Muscle of leg (tissue), 11 donors: ENCODE data around the gene GPR4. TPM values are rescaled to one million over a fixed set of nuclear protein-coding genes. Genes with fewer than 3 reads are reported as not detected.
"Not testable (repeated sequence)": the region's sequence is repeated elsewhere in the genome, so short reads cannot be mapped to it uniquely, and the experiment has no call there.

ENCODE experiments used
- DNase-seq: peaks from one replicate; pipeline ENCODE4 v3.0.0; 2013
- H3K27ac ChIP-seq: one replicate; pipeline ENCODE4 v1.5.1; 2013; ENCODE audit warnings: mild to moderate bottlenecking, low read length, control low read depth
- H3K27me3 ChIP-seq: one replicate; pipeline ENCODE4 v1.6.1; 2013; ENCODE audit warnings: low read length; ENCODE audit not compliant: control insufficient read depth, insufficient read depth
- H3K36me3 ChIP-seq: one replicate; pipeline ENCODE4 v1.6.1; 2013; ENCODE audit warnings: low read length; ENCODE audit not compliant: control insufficient read depth, insufficient read depth
- H3K4me1 ChIP-seq: one replicate; pipeline ENCODE4 v1.6.1; 2013; ENCODE audit warnings: low read length; ENCODE audit not compliant: control insufficient read depth, insufficient read depth
- H3K4me3 ChIP-seq: one replicate; pipeline ENCODE4 v1.5.1; 2013; ENCODE audit warnings: low read length, control low read depth
- H3K9me3 ChIP-seq: replicated peaks from 2 replicates; pipeline ENCODE4 v1.6.1; 2013; ENCODE audit warnings: low read depth, low read length; ENCODE audit not compliant: control insufficient read depth
- WGBS: methylation state at CpG from one replicate; pipeline ENCODE4 v1.1.5; 2013; ENCODE audit warnings: missing lambda C conversion rate; ENCODE audit not compliant: insufficient coverage; 5-methylcytosine and 5-hydroxymethylcytosine counted together
- polyA plus RNA-seq, 8 donors: library from polyadenylated mRNA; unstranded; fragments of 120-200 nt; gene quantifications; one replicate each; pipeline versions ENCODE4 v1.2.1 to v1.2.3, GENCODE V29; 2013; ENCODE audit warnings: inconsistent platforms in 1 of 8, low replicate concordance in 1 of 8; ENCODE audit not compliant: insufficient read length in 8 of 8, insufficient read depth in 1 of 8
- total RNA-seq: library from RNA; stranded (reverse); fragments of 120-200 nt; gene quantifications from one replicate; pipeline ENCODE4 v1.2.4, GENCODE V29; 2013

GPR4 gene
- total and polyA plus RNA-seq, 9 donors, result 0.44 to 3.2 (median 2.1) TPM

GRCh38 chr19:45640849-45641273, 38.8 kb upstream of the GPR4 start:
- 46% methylated on average over 17 of the region's 17 CpGs for WGBS
- H3K4me3 ChIP-seq, result no peak overlapping the region
- H3K27me3 ChIP-seq, result peaks cover 32% of the 10 kb centered on the region
- peaks cover 45% of the 10 kb centered on the region for H3K4me1 ChIP-seq
- H3K27ac ChIP-seq, result no peak overlapping the region
- DNase-seq, result no peak
- peaks cover 6% of the 10 kb centered on the region for H3K36me3 ChIP-seq
- no peaks in the 10 kb centered on the region for H3K9me3 ChIP-seq

GRCh38 chr19:45638930-45639729, 37.1 kb upstream of the GPR4 start, which contains the start of gene EML2:
Gene EML2 (minus strand): TSS chr19:45639397. CDS start chr19:45639376, 21 bp downstream.
- peak; percentile 42 for DNase-seq
- Histone ChIP-seq H3K36me3 (peaks cover 6% of the 10 kb centered on the region), H3K4me3 (peak within 1 kb of the TSS; percentile 52), H3K27ac (no peak within 1 kb of the TSS), H3K4me1 (peaks cover 40% of the 10 kb centered on the region), H3K27me3 (peaks cover 14% of the 10 kb centered on the region), H3K9me3 (no peaks in the 10 kb centered on the region)
- WGBS, result 3% methylated on average over 23 of the region's 52 CpGs

GRCh38 chr19:45637890-45638667, 36.1 kb upstream of the GPR4 start:
- H3K9me3 ChIP-seq, result no peaks in the 10 kb centered on the region
- H3K27ac ChIP-seq, result no peak overlapping the region
- H3K4me1 ChIP-seq, result peaks cover 34% of the 10 kb centered on the region
- 63% methylated on average over 14 of the region's 19 CpGs for WGBS
- H3K4me3 ChIP-seq, result peak overlapping the region; percentile 52
- no peak for DNase-seq
- H3K27me3 ChIP-seq, result peaks cover 4% of the 10 kb centered on the region
- H3K36me3 ChIP-seq, result peaks cover 6% of the 10 kb centered on the region

- no peaks in the 10 kb centered on the region for H3K27me3 ChIP-seq
- H3K9me3 ChIP-seq, result no peaks in the 10 kb centered on the region
- DNase-seq, result no peak
- H3K27ac ChIP-seq, result no peak overlapping the region
- peaks cover 32% of the 10 kb centered on the region for H3K4me1 ChIP-seq
- WGBS, result no CpG with 5 or more reads among the region's 2 CpGs
- peaks cover 6% of the 10 kb centered on the region for H3K36me3 ChIP-seq
- no peak overlapping the region for H3K4me3 ChIP-seq
Observed at GRCh38 chr19:45636902-45637301, 34.9 kb upstream of the GPR4 start.

- Histone ChIP-seq H3K27ac (no peak overlapping the region), H3K9me3 (no peaks in the 10 kb centered on the region), H3K36me3 (peaks cover 6% of the 10 kb centered on the region), H3K4me3 (no peak overlapping the region), H3K4me1 (peaks cover 26% of the 10 kb centered on the region), H3K27me3 (no peaks in the 10 kb centered on the region)
- no peak for DNase-seq
- WGBS, result no CpG with 5 or more reads among the region's 1 CpG
Observed at GRCh38 chr19:45636275-45636674, 34.3 kb upstream of the GPR4 start.

GRCh38 chr19:45632468-45633196, 30.6 kb upstream of the GPR4 start:
- 10% methylated on average over 11 of the region's 27 CpGs for WGBS
- peak; percentile 73 for DNase-seq

GRCh38 chr19:45630463-45630862, 28.5 kb upstream of the GPR4 start:
- no peak for DNase-seq
- Histone ChIP-seq H3K4me1 (peaks cover 9% of the 10 kb centered on the region), H3K4me3 (no peak overlapping the region), H3K27me3 (no peaks in the 10 kb centered on the region), H3K27ac (no peak overlapping the region), H3K9me3 (no peaks in the 10 kb centered on the region), H3K36me3 (peaks cover 16% of the 10 kb centered on the region)
- no CpG with 5 or more reads among the region's 2 CpGs for WGBS

More at GRCh38 chr19:45632468-45633196, 30.6 kb upstream of the GPR4 start:
- no peaks in the 10 kb centered on the region for H3K9me3 ChIP-seq
- peaks cover 9% of the 10 kb centered on the region for H3K4me1 ChIP-seq
- H3K36me3 ChIP-seq, result peaks cover 16% of the 10 kb centered on the region
- H3K27ac ChIP-seq, result peak overlapping the region; percentile 31
- H3K4me3 ChIP-seq, result no peak overlapping the region
- H3K27me3 ChIP-seq, result no peaks in the 10 kb centered on the region

- no peak for DNase-seq
- Histone ChIP-seq H3K27me3 (no peaks in the 10 kb centered on the region), H3K4me1 (peaks cover 9% of the 10 kb centered on the region), H3K4me3 (no peak overlapping the region), H3K27ac (no peak overlapping the region), H3K36me3 (peaks cover 20% of the 10 kb centered on the region), H3K9me3 (no peaks in the 10 kb centered on the region)
- 100% methylated on average over 1 of the region's 4 CpGs for WGBS
Observed at GRCh38 chr19:45629704-45630103, 27.7 kb upstream of the GPR4 start.

- H3K27ac ChIP-seq, H3K4me1 ChIP-seq, H3K4me3 ChIP-seq, H3K9me3 ChIP-seq, DNase-seq, H3K27me3 ChIP-seq: not testable (repeated sequence)
- peaks cover 24% of the 10 kb centered on the region for H3K36me3 ChIP-seq
- WGBS, result 100% methylated on average over 1 of the region's 7 CpGs
Observed at GRCh38 chr19:45628219-45628618, 26.2 kb upstream of the GPR4 start.

- no peak for DNase-seq
- Histone ChIP-seq H3K36me3 (peaks cover 36% of the 10 kb centered on the region), H3K27ac (no peak overlapping the region), H3K9me3 (no peaks in the 10 kb centered on the region), H3K4me3 (no peak overlapping the region), H3K27me3 (no peaks in the 10 kb centered on the region), H3K4me1 (no peaks in the 10 kb centered on the region)
- WGBS, result 91% methylated on average over 1 of the region's 1 CpG
Observed at GRCh38 chr19:45623984-45624383, 22.0 kb upstream of the GPR4 start.
